Mesenchymal stem cell (in vitro differentiated cells and primary cell): Measurements from ENCODE around the gene TBXA2R.
A peak's percentile ranks its signal among the peaks of the same experiment; 100 is the strongest.

Experiments
- DNase-seq: peaks from one replicate; pipeline ENCODE4 v3.0.0-alpha.2; 2013
- H2AFZ ChIP-seq: one replicate; pipeline ENCODE4 v1.6.1; 2013; ENCODE audit warnings: low read depth, mild to moderate bottlenecking, control low read depth, inconsistent platforms, low read length, moderate library complexity
- H2AK5ac ChIP-seq: 2 replicates; pipeline ENCODE4 v1.6.1; 2013; ENCODE audit warnings: low read length, moderate library complexity, mild to moderate bottlenecking, inconsistent platforms; ENCODE audit not compliant: severe bottlenecking
- H2BK120ac ChIP-seq: one replicate; pipeline ENCODE4 v1.6.1; 2013; ENCODE audit warnings: low read depth, mild to moderate bottlenecking, inconsistent platforms, low read length, moderate library complexity
- H2BK12ac ChIP-seq, 2 experiments: one replicate each; pipeline ENCODE4 v1.6.1; 2013; ENCODE audit warnings: inconsistent platforms in 2 of 2, low read length in 2 of 2, mild to moderate bottlenecking in 2 of 2, moderate library complexity in 2 of 2, control low read depth in 1 of 2
- H2BK15ac ChIP-seq: one replicate; pipeline ENCODE4 v1.6.1; 2013; ENCODE audit warnings: mild to moderate bottlenecking, low read depth, inconsistent platforms; ENCODE audit not compliant: poor library complexity, severe bottlenecking
- H2BK5ac ChIP-seq: 2 replicates; pipeline ENCODE4 v1.6.1; 2013; ENCODE audit warnings: low read depth, mild to moderate bottlenecking, low read length, control low read depth, inconsistent platforms; ENCODE audit not compliant: poor library complexity, severe bottlenecking
- H3K14ac ChIP-seq, 2 experiments: one replicate each; pipeline ENCODE4 v1.6.1; 2013; ENCODE audit warnings: inconsistent platforms in 2 of 2, low read length in 2 of 2, control low read depth in 1 of 2, mild to moderate bottlenecking in 1 of 2, moderate library complexity in 1 of 2
- H3K18ac ChIP-seq, 2 experiments: one replicate each; pipeline ENCODE4 v1.6.1; 2013; ENCODE audit warnings: inconsistent platforms in 2 of 2, low read length in 2 of 2, control low read depth in 1 of 2, low read depth in 1 of 2, mild to moderate bottlenecking in 1 of 2
- H3K23ac ChIP-seq, 2 experiments: one replicate each; pipeline ENCODE4 v1.6.1; 2013; ENCODE audit warnings: inconsistent platforms in 2 of 2, low read length in 2 of 2, mild to moderate bottlenecking in 2 of 2, moderate library complexity in 2 of 2, control low read depth in 1 of 2
- H3K27ac ChIP-seq: 2 replicates; pipeline ENCODE4 v1.5.1; 2013; ENCODE audit warnings: mild to moderate bottlenecking, moderate library complexity, low read length, control low read depth, inconsistent platforms; ENCODE audit not compliant: poor library complexity, severe bottlenecking
- H3K27me3 ChIP-seq, 2 experiments: 2 replicates each; pipeline versions ENCODE4 v1.6.1 to v1.7.0; 2013; ENCODE audit warnings: low read length in 2 of 2, mild to moderate bottlenecking in 2 of 2, moderate library complexity in 2 of 2, control low read depth in 1 of 2, inconsistent platforms in 1 of 2; ENCODE audit not compliant: control insufficient read depth in 1 of 2, insufficient read depth in 1 of 2
- H3K36me3 ChIP-seq, 2 experiments: 2 replicates each; pipeline versions ENCODE4 v1.6.1 to v1.7.0; 2013; ENCODE audit warnings: low read length in 2 of 2, control low read depth in 1 of 2, inconsistent platforms in 1 of 2, low read depth in 1 of 2, mild to moderate bottlenecking in 1 of 2; ENCODE audit not compliant: insufficient read depth in 2 of 2, control insufficient read depth in 1 of 2
- H3K4ac ChIP-seq, 2 experiments: one replicate each; pipeline ENCODE4 v1.6.1; 2013; ENCODE audit warnings: inconsistent platforms in 2 of 2, low read length in 2 of 2, mild to moderate bottlenecking in 2 of 2, moderate library complexity in 2 of 2, control low read depth in 1 of 2, low read depth in 1 of 2
- H3K4me1 ChIP-seq: 2 replicates; pipeline ENCODE4 v1.6.1; 2013; ENCODE audit warnings: low read depth, low read length, control low read depth; ENCODE audit not compliant: control insufficient read depth, insufficient read depth
- H3K4me2 ChIP-seq: 2 replicates; pipeline ENCODE4 v1.6.1; 2013; ENCODE audit warnings: low read length, mild to moderate bottlenecking, inconsistent platforms; ENCODE audit not compliant: poor library complexity, severe bottlenecking
- H3K4me3 ChIP-seq, 2 experiments: 2 replicates each; pipeline versions ENCODE4 v1.5.1 to v1.7.0; 2013; ENCODE audit warnings: low read length in 2 of 2, mild to moderate bottlenecking in 2 of 2, control low read depth in 1 of 2, low read depth in 1 of 2; ENCODE audit not compliant: insufficient read depth in 1 of 2
- H3K79me1 ChIP-seq: replicated peaks from 2 replicates; pipeline ENCODE4 v1.6.1; 2013; ENCODE audit warnings: mild to moderate bottlenecking, control low read depth, low read length, inconsistent platforms; ENCODE audit not compliant: poor library complexity, severe bottlenecking
- H3K9ac ChIP-seq: 2 replicates; pipeline ENCODE4 v1.7.0; 2013; ENCODE audit warnings: mild to moderate bottlenecking, low read length, moderate library complexity
- H3K9me3 ChIP-seq: 2 replicates; pipeline ENCODE4 v1.7.0; 2013; ENCODE audit warnings: mild to moderate bottlenecking, low read length; ENCODE audit not compliant: control insufficient read depth
- H4K8ac ChIP-seq: one replicate; pipeline ENCODE4 v1.6.1; 2013; ENCODE audit warnings: inconsistent platforms, mild to moderate bottlenecking, low read length, moderate library complexity
- H4K91ac ChIP-seq: one replicate; pipeline ENCODE4 v1.6.1; 2013; ENCODE audit warnings: mild to moderate bottlenecking, low read length, inconsistent platforms
- WGBS: methylation state at CpG from one replicate; pipeline ENCODE4 v1.1.7; 2013; ENCODE audit warnings: mixed read lengths; 5-methylcytosine and 5-hydroxymethylcytosine counted together

TBXA2R gene

DNA sequence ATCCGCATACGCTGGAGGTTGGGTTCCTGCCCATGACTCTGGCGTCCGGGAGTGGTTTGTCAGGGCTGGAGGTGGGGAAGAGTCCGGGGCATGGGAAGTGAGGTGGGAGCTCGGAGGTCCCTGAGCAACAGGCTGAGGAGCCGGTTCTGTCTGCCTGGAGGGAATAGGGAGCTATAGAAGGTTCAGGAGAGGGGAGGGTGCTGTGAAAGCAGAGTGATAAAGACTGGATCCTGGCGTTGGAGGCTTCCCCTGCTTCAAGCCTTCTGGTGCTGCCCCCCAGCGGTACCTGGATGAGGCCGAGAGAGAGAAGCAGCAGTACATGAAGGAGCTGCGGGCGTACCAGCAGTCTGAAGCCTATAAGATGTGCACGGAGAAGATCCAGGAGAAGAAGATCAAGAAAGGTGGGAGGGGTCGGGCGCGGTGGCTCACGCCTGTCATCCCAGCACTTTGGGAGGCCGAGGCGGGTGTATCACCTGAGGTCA lies 31.4 kb downstream of the TBXA2R start:
- no peak overlapping the region for H3K14ac ChIP-seq
- no peak overlapping the region for H2AFZ ChIP-seq
- H2BK5ac ChIP-seq = no peak overlapping the region
- no peak overlapping the region for H2BK15ac ChIP-seq
- H3K4ac ChIP-seq = no peak overlapping the region
- 86% methylated on average over 19 of the region's 19 CpGs for WGBS
- peaks cover 31% of the 10 kb centered on the region for H3K4me1 ChIP-seq
- H3K27ac ChIP-seq = no peak overlapping the region
- H3K4me3 ChIP-seq = no peak overlapping the region
- H2AK5ac ChIP-seq = no peak overlapping the region
- H3K79me1 ChIP-seq = peaks cover 21% of the 10 kb centered on the region
- no peaks in the 10 kb centered on the region for H3K9me3 ChIP-seq
- H3K23ac ChIP-seq = no peak overlapping the region
- H3K9ac ChIP-seq = no peak overlapping the region
- no peak overlapping the region for H4K8ac ChIP-seq
- H3K36me3 ChIP-seq = peaks cover 15 to 50% of the 10 kb centered on the region in 2 experiments
- no peak overlapping the region for H3K18ac ChIP-seq
- H3K27me3 ChIP-seq = no peaks in the 10 kb centered on the region
- H4K91ac ChIP-seq = no peak overlapping the region
- H2BK120ac ChIP-seq = no peak overlapping the region
- H2BK12ac ChIP-seq = peak overlapping the region in 1 of 2 experiments; percentile 15
- no peak overlapping the region for H3K4me2 ChIP-seq
- DNase-seq = peak; percentile 63

GRCh38 chr19:3573858-3574637 lies 32.6 kb downstream of the TBXA2R start:
- peaks cover 21% of the 10 kb centered on the region for H3K79me1 ChIP-seq
- H3K14ac ChIP-seq = no peak overlapping the region
- no peak overlapping the region for H2AK5ac ChIP-seq
- peak overlapping the region; percentile 34 for H2BK120ac ChIP-seq
- no peak overlapping the region for H3K9ac ChIP-seq
- no peak overlapping the region for H3K23ac ChIP-seq
- peak; percentile 96 for DNase-seq
- H3K18ac ChIP-seq = no peak overlapping the region
- 60% methylated on average over 51 of the region's 55 CpGs for WGBS
- peaks cover 15 to 49% of the 10 kb centered on the region in 2 experiments for H3K36me3 ChIP-seq
- no peak overlapping the region for H2BK5ac ChIP-seq
- peak overlapping the region; percentile 89 for H2BK15ac ChIP-seq
- H3K9me3 ChIP-seq = no peaks in the 10 kb centered on the region
- no peak overlapping the region for H3K4ac ChIP-seq
- H2BK12ac ChIP-seq = no peak overlapping the region
- peaks cover 28% of the 10 kb centered on the region for H3K4me1 ChIP-seq
- no peak overlapping the region for H3K27ac ChIP-seq
- H3K4me3 ChIP-seq = peak overlapping the region; percentile 83 to 89
- peak overlapping the region; percentile 98 for H3K4me2 ChIP-seq
- peak overlapping the region; percentile 61 for H4K91ac ChIP-seq
- peak overlapping the region; percentile 80 for H4K8ac ChIP-seq
- no peaks in the 10 kb centered on the region for H3K27me3 ChIP-seq
- H2AFZ ChIP-seq = no peak overlapping the region

DNA sequence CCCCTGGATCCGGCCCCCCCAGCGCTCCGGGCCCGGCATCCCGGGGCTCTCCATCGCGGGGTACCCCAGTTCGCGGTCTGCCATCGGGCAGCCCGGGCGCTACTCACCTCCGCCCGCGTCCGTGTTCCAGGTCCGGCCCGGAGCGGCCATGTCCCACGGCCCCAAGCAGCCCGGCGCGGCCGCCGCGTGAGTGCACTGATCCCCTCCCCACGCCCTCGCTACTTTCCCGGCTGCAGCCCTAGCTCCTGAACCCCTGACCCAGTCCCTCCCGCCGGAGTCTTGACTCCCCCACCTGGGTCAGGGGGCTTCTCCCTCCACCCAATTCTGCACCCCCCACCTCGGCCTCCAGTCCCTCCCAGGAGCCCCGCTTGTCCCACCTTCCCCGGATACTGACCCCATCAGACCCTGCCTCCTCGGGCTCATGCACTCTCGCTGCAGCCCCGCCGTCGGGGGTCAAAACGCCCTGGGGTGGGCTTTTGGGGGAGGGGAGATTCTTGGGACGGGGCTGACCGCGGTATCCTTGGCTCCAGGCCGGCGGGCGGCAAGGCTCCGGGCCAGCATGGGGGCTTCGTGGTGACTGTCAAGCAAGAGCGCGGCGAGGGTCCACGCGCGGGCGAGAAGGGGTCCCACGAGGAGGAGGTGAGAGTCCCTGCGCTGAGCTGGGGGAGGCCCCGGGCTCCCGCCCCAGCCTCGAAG lies 33.4 kb downstream of the TBXA2R start:
- H3K4me2 ChIP-seq = peak overlapping the region; percentile 98
- under 1% methylated on average over 52 of the region's 60 CpGs for WGBS

DNA sequence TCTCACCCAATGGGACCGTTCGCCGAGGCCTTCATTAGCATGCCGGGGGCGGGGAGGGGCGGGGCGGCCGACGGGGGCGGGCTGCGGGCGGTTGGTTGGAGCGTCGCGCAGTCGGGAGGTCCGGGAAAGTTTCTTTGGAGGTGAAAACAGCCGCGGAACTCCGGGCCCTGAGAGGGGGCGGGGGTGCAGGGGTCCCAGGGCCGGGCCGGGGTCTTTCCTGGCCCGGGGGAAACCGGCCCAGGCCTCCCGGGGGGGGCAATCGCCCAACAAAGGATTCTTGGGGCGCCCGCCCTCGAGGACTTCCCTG lies 33.9 kb downstream of the TBXA2R start, which contains the start of gene HMG20B:
Gene HMG20B (plus strand): TSS at position 90 of the 307 bp plus-strand sequence. CDS start 366 bp downstream, outside the sequence.
- peak within 1 kb of the TSS; percentile 98 for H4K8ac ChIP-seq
- H4K91ac ChIP-seq = peak within 1 kb of the TSS; percentile 87
- H3K4me2 ChIP-seq = peak within 1 kb of the TSS; percentile 99
- H3K23ac ChIP-seq = peak within 1 kb of the TSS in 1 of 2 experiments; percentile 93
- H3K27me3 ChIP-seq = no peaks in the 10 kb centered on the region
- peak within 1 kb of the TSS; percentile 58 to 71 for H3K14ac ChIP-seq
- peak within 1 kb of the TSS in 1 of 2 experiments; percentile 55 for H2BK12ac ChIP-seq
- H3K79me1 ChIP-seq = peaks cover 21% of the 10 kb centered on the region
- peak within 1 kb of the TSS; percentile 89 to 95 for H3K18ac ChIP-seq
- H3K36me3 ChIP-seq = peaks cover 15 to 37% of the 10 kb centered on the region in 2 experiments
- peak within 1 kb of the TSS; percentile 90 for H2AK5ac ChIP-seq
- H3K9me3 ChIP-seq = no peaks in the 10 kb centered on the region
- no peak for DNase-seq
- peaks cover 29% of the 10 kb centered on the region for H3K4me1 ChIP-seq
- H3K4ac ChIP-seq = peak within 1 kb of the TSS; percentile 46 to 99
- H2AFZ ChIP-seq = peak within 1 kb of the TSS; percentile 54
- WGBS = 1% methylated on average over 20 of the region's 30 CpGs
- H2BK120ac ChIP-seq = peak within 1 kb of the TSS; percentile 94
- H2BK15ac ChIP-seq = peak within 1 kb of the TSS; percentile 96
- peak within 1 kb of the TSS; percentile 83 to 89 for H3K4me3 ChIP-seq
- peak within 1 kb of the TSS; percentile 87 for H3K9ac ChIP-seq
- H3K27ac ChIP-seq = peak within 1 kb of the TSS; percentile 41
- peak within 1 kb of the TSS; percentile 24 for H2BK5ac ChIP-seq

More for the DNA sequence above, 33.4 kb downstream of the TBXA2R start:
- Histone ChIP-seq H3K4me3 (peak overlapping the region; percentile 83 to 89), H3K79me1 (peaks cover 21% of the 10 kb centered on the region), H3K36me3 (peaks cover 15 to 42% of the 10 kb centered on the region in 2 experiments), H3K4me1 (peaks cover 29% of the 10 kb centered on the region), H2BK120ac (no peak overlapping the region), H3K9ac (peak overlapping the region; percentile 87), H3K27ac (no peak overlapping the region), H3K14ac (peak overlapping the region; percentile 58 to 68), H3K23ac (peak overlapping the region in 1 of 2 experiments; percentile 84), H2BK5ac (peak overlapping the region; percentile 24), H3K27me3 (no peaks in the 10 kb centered on the region), H4K91ac (peak overlapping the region; percentile 87), H3K18ac (peak overlapping the region; percentile 77), H2BK12ac (peak overlapping the region in 1 of 2 experiments; percentile 55), H2AK5ac (no peak overlapping the region), H2BK15ac (peak overlapping the region; percentile 89), H2AFZ (no peak overlapping the region), H3K4ac (peak overlapping the region in 1 of 2 experiments; percentile 86), H4K8ac (peak overlapping the region; percentile 30), H3K9me3 (no peaks in the 10 kb centered on the region)
- no peak for DNase-seq
